ENCODE results near the gene DCC.

The DCC gene

GRCh38 chr18:52339891-52340371 is at the start of gene DCC:
DCC (plus strand) TSS chr18:52340197; CDS start chr18:52340788, 591 bp downstream.
- peak; percentile 61 for DNase-seq (ENCODE audit: low read depth)
- TF ChIP-seq CTCF (IDR thresholded peaks at IDR 0.05; ENCODE audit: low read length, missing control alignments) = peak; percentile 49
- H3K4me3 ChIP-seq (replicated peaks; ENCODE audit: low read depth, low read length) = peak within 1 kb of the TSS; percentile 28

GRCh38 chr18:52310651-52311050 is 29.3 kb upstream of the DCC start:
- no peak for DNase-seq (ENCODE audit: low read depth)
- no peak for TF ChIP-seq CTCF (IDR thresholded peaks at IDR 0.05; ENCODE audit: low read length, missing control alignments)
- no peak overlapping the region for H3K4me3 ChIP-seq (replicated peaks; ENCODE audit: low read depth, low read length)

- DNase-seq (ENCODE audit: low read depth) = no peak
- TF ChIP-seq CTCF (IDR thresholded peaks at IDR 0.05; ENCODE audit: low read length, missing control alignments) = no peak
- no peak overlapping the region for H3K4me3 ChIP-seq (replicated peaks; ENCODE audit: low read depth, low read length)
These were observed 28.7 kb upstream of the DCC start for GRCh38 chr18:52311331-52311730.

GRCh38 chr18:52312346-52312745 is 27.7 kb upstream of the DCC start:
- H3K4me3 ChIP-seq (replicated peaks; ENCODE audit: low read depth, low read length) = no peak overlapping the region
- DNase-seq (ENCODE audit: low read depth) = no peak
- no peak for TF ChIP-seq CTCF (IDR thresholded peaks at IDR 0.05; ENCODE audit: low read length, missing control alignments)

- no peak for DNase-seq (ENCODE audit: low read depth)
These were observed 26.8 kb upstream of the DCC start for GRCh38 chr18:52313213-52313612.

GRCh38 chr18:52319424-52319983 is 20.5 kb upstream of the DCC start:
- TF ChIP-seq CTCF (IDR thresholded peaks at IDR 0.05; ENCODE audit: low read length, missing control alignments) = no peak
- no peak for DNase-seq (ENCODE audit: low read depth)

More at GRCh38 chr18:52313213-52313612, 26.8 kb upstream of the DCC start:
- no peak overlapping the region for H3K4me3 ChIP-seq (replicated peaks; ENCODE audit: low read depth, low read length)
- no peak for TF ChIP-seq CTCF (IDR thresholded peaks at IDR 0.05; ENCODE audit: low read length, missing control alignments)

GRCh38 chr18:52322307-52322706 is 17.7 kb upstream of the DCC start:
- no peak overlapping the region for H3K4me3 ChIP-seq (replicated peaks; ENCODE audit: low read depth, low read length)
- TF ChIP-seq CTCF (IDR thresholded peaks at IDR 0.05; ENCODE audit: low read length, missing control alignments) = no peak
- DNase-seq (ENCODE audit: low read depth) = no peak

More at GRCh38 chr18:52319424-52319983, 20.5 kb upstream of the DCC start:
- no peak overlapping the region for H3K4me3 ChIP-seq (replicated peaks; ENCODE audit: low read depth, low read length)
